ENCODE data around the gene WBP1L.
"Not testable (repeated sequence)": the region's sequence is repeated elsewhere in the genome, so short reads cannot be mapped to it uniquely, and the experiment has no call there.

WBP1L gene

GRCh38 chr10:102723989-102724388, 19.8 kb upstream of the WBP1L start:
- no peak for DNase-seq (ENCODE audit: low spot score)

GRCh38 chr10:102726274-102726673, 17.5 kb upstream of the WBP1L start:
- no peak for DNase-seq (ENCODE audit: low spot score)

GRCh38 chr10:102727037-102727818, 16.5 kb upstream of the WBP1L start:
- DNase-seq (ENCODE audit: low spot score): no peak

GRCh38 chr10:102729029-102730026, 14.4 kb upstream of the WBP1L start:
- peak; percentile 82 for DNase-seq (ENCODE audit: low spot score)

- DNase-seq (ENCODE audit: low spot score): no peak
Measured at GRCh38 chr10:102731222-102731800, 12.4 kb upstream of the WBP1L start.

GRCh38 chr10:102732661-102733060, 11.1 kb upstream of the WBP1L start:
- DNase-seq (ENCODE audit: low spot score): no peak

- DNase-seq (ENCODE audit: low spot score): no peak
Measured at GRCh38 chr10:102735065-102735562, 8.6 kb upstream of the WBP1L start.

- DNase-seq (ENCODE audit: low spot score): no peak
Measured at GRCh38 chr10:102738692-102739121, 5.0 kb upstream of the WBP1L start.

- no peak for DNase-seq (ENCODE audit: low spot score)
Measured at GRCh38 chr10:102740229-102740628, 3.5 kb upstream of the WBP1L start.

GRCh38 chr10:102741726-102742237, 2.0 kb upstream of the WBP1L start:
- DNase-seq (ENCODE audit: low spot score): no peak

GRCh38 chr10:102742313-102742712, 1.4 kb upstream of the WBP1L start:
- not testable (repeated sequence) for DNase-seq (ENCODE audit: low spot score)

- no peak for DNase-seq (ENCODE audit: low spot score)
Measured at GRCh38 chr10:102743078-102743587, 615 bp upstream of the WBP1L start.

GRCh38 chr10:102744374-102745051, 765 bp downstream of the WBP1L start:
- DNase-seq (ENCODE audit: low spot score): peak; percentile 25

- no peak for DNase-seq (ENCODE audit: low spot score)
Measured at GRCh38 chr10:102745157-102745556, 1.4 kb downstream of the WBP1L start.

- no peak for DNase-seq (ENCODE audit: low spot score)
Measured at GRCh38 chr10:102752266-102752930, 8.7 kb downstream of the WBP1L start.

- peak; percentile 51 for DNase-seq (ENCODE audit: low spot score)
Measured at GRCh38 chr10:102752934-102753664, 9.4 kb downstream of the WBP1L start.

GRCh38 chr10:102753718-102754117, 10.0 kb downstream of the WBP1L start:
- no peak for DNase-seq (ENCODE audit: low spot score)

GRCh38 chr10:102757323-102757722, 13.6 kb downstream of the WBP1L start:
- DNase-seq (ENCODE audit: low spot score): no peak

- DNase-seq (ENCODE audit: low spot score): no peak
Measured at GRCh38 chr10:102758240-102758932, 14.6 kb downstream of the WBP1L start.
